GM21576 (cell line): ENCODE results near the gene GAREM1.
A peak's percentile ranks its signal among the peaks of the same experiment; 100 is the strongest.
"Not testable (repeated sequence)": the region's sequence is repeated elsewhere in the genome, so short reads cannot be mapped to it uniquely, and the experiment has no call there.

Source experiments
- ATAC-seq: cut with Tn5 transposase; IDR thresholded peaks from one replicate; pipeline ENCODE4 v1.9.1; 2021; ENCODE audit warnings: mild to moderate bottlenecking, moderate library complexity; ENCODE audit not compliant: unreplicated experiment

Gene GAREM1

DNA sequence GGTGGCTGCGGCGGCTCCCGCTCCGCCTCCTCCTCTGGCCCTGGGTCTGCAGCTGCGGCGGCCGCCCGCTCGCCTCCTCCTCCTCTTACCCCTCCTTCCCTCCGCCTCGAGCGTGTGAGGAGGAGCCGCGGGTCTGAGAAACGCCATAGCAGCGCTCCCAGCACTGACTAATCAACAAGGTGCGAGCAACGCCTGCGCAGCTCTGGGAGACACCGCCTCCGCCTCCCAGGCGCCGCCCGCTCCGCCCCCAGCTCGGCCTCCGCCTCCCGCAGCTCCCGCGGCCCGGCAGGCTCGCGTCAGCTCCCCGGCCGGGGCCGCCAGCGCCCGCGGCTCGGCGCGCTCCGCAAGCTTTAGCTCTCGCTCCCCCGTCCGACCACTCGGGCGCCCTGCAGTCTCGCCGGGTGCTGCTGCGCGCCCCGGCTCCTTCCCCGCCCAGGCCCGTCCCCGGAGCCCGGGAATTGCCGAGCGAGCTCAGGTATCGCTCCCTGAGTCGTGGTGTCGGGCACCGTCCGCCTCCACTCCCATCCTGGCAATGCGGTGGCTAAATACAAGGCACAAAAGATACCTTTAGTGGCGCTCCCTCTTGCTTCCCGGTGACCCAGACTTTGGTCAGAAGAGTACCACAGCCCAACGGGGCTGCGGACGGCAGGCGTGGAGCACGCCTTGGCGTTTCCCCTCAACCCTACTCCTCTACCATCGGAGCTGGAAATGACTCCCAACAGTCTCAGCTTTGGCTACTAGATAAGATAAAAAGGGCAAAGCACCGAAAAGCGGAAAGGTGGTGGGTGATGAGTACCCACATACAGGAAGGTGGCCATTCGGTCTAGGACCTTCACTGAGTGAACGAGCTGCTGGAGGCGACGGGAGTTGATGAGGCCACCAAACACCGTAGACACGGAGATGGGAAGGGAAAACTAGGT lies at the start of gene GAREM1:
Gene GAREM1 (minus strand): TSS at position 169 of the 920 bp plus-strand sequence. CDS start 454 bp downstream, outside the sequence.
- ATAC-seq: peak; percentile 93

DNA sequence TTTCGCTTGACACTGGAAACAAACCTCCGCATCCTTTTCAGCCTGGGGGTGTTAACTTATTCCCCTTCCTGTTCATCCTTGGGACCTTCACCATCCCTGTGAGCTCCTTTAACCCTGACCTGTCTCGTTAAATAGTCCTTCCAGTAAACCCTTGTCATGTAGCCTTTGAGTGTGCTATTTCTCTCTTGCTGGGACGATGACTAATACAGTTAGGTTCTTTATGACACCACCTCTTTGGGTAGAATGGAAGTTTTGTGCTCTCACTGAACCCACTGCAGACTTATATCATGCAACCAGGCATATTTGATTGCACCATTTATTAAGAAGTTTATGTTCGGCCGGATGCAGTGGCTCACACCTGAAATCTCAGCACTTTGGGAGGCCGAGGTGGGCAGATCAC lies 40.5 kb upstream of the GAREM1 start:
- no peak for ATAC-seq

DNA sequence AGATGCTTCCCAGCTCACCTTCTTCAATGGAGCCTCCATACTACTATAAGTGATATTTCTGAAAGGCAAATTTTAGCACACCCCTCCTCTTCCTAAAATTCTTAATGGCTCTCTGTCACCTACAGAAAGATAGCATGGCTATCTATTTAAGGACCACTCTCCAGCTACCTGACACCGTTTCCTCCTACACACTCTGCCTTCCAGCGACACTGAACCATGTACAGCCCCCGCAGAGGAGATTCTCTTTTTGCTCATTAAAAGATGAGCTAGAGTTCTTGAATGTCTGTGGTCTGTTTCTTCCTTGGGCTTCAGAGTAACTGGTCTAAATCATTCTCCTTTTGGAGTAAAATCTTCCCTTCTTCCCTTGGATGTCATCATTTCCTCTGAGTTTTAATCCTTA lies 38.4 kb upstream of the GAREM1 start:
- no peak for ATAC-seq

DNA sequence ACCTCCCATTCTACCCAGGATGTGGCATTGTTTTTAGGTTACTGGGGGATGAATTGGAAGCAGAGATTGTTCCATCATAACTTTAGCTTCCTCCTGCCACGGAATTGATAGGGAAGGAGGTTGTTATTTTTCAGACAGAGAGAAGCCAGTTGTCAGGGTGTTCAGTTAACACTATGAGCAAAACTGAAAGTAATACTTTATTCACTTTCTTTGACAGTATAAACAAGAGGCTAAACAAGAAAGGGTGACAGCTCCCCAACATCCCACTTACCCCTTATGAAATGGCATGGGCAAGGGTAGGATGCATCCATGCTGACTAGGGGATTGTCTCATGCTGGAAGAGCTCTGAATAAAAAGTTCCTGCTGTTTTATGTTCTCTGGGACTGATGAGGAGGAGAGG lies 36.4 kb upstream of the GAREM1 start:
- ATAC-seq: no peak

DNA sequence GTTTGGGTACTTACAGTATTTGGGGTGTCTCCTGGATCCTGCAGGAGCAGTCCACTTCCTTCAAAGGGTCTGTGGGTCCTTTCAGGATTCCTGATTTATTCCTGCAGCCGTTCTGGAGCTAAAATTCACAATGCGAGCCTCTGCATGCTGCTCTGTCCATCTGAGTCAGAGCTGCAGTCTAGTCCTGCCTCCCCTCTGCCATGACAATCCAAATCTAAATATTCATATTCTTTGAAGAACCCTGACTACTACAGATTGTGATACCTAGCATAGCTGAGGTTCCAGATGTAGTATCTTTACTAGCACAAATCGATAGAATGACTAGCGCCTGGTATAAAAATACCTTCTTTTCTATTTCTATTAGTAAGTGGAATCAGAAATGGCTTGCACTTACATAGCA lies 31.3 kb upstream of the GAREM1 start:
- ATAC-seq: no peak

DNA sequence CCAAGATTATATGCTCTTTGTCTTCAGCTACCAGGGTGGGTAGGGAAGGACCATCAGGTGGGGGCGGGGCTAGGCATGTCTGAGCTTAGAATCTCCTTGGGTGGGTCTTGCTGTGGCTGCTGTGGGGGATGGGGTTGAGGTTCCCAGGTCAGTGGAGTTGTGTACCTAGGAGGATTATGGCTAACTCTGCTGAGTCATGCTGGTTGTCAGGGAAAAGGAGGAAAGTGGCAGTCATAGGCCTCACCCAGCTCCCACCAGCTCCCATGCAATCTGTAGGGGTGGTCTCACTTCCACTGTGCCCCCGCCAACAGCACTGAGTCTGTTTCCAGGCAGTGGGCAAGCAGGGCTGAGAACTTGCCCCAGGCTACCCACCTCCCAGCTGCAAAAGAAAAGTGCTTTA lies 30.6 kb upstream of the GAREM1 start:
- not testable (repeated sequence) for ATAC-seq

DNA sequence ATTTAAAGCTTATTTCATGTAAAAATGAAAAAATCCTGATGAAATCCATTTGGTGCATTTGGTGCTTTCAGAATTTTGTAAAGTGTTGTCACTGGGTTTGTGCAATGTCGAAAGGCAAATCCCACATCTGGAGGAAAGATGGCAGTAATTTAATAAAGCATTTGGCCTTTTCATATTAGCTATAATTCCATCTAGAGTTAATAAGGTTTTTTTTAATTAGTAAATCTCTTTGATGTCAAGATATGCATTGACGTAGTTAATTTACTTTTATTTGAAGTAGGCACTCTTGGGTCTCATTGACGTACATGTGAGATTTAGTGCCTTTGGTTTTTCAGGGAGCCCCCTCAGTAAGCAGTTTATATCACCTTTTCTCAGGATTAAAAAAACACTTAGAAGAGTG lies 12.3 kb upstream of the GAREM1 start:
- no peak for ATAC-seq

DNA sequence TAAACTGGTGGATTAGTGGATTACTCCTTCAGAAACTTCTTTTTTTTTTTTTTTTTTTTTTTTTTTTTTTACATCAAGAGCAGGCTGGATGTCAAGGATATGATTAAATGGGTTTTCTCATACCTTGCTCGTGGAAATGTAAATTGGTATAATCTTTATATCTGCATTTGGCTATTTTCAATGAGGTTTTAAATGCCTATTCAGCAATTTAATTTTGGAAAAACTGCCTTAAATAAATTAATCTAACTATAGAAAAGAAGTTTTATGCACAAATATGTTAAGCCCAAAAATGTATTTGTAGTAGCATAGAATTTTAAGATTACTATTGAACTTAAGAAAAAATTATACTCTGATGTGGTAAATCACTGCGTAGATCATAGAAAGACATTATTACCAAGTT lies 11.4 kb upstream of the GAREM1 start:
- ATAC-seq: no peak

DNA sequence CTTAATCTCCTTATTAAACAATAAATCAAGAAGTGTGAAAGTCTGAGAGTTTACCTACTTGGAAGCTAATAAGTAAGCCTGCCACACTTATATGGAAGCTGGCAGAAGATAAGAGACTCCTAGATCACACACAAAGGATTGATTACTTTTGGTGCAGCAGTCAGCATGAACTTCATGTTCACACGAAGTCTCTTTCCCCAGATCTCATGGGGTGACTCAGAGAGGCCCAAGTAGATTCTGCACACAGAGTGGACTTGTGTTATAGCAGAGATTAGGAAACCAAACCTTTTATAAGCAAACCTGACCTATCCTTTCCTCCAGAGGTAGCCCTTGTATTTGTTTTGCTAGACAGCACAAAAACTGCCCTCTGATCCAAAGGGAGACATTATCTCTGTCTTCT lies 9.9 kb upstream of the GAREM1 start:
- ATAC-seq: no peak

DNA sequence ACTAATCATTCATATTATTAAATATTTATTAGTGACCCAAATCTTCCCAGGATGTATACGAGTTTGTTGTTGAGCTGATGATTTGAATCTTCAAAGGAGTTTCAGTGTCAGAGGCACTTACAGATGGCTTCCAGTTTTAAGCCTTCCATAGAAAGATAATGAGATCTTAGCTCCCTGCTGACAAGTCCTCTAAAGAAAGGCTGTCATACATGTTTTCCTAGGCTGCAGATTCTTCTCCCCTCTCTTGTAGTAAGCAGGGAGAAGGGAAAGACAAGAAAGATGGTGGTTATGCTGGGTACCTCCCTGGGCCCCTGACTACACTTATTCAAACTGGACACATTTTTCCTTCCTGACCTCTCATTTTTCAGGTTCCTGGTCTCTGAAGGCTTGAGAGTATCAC lies 8.1 kb upstream of the GAREM1 start:
- ATAC-seq: no peak

DNA sequence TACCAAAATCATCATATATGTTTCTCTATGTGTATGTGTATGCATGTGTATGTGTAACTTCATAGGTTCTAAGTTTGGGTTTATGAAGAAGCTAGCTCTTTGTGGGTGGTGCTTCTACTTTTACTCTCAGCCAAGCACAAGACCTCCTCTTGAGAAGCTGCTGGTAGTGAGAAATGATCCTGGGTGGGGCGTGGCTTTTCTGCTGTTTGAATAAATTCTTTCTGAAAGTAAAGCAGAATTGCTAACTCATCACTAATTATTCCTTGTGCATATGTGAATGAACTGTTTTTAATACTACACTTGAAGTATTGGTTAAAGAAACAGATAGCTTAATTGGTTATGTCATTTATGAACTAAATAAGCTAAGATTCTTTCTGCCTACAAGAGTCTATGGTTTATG lies 7.6 kb upstream of the GAREM1 start:
- ATAC-seq: no peak

DNA sequence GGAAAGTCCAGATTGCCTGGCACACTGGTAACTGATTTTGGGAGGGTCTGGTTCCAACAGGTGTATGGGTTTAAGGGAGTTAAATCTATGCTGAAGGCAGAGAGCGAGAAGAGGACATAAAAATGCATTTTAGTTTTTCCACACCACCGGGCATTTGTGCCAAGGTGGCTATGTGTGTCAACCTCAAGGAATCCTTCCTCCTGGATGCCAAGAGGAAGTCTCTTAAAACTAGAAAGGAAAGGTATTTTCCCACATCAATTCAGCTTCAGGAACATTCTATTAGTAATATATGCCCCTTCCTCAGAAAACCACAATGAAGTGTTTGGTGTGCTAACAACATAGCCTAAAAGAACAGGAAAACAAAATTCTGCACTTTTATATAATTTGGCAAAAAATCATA lies 5.4 kb upstream of the GAREM1 start:
- ATAC-seq: no peak

DNA sequence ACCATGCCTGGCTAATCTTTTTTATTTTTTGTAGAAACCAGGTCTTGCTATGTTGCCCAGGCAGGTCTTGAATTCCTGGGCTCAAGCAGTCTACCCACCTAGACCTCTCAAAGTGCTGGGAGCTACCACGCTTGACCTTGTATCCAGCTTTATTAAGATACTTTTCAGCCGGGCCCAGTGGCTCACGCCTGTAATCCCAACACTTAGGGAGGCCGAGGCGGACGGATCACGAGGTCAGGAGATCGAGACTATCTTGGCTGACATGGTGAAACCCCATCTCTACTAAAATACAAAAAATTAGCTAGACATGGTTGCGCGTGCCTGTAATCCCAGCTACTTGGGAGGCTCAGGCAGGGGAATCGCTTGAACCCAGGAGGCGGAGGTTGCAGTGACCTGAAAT lies 4.4 kb upstream of the GAREM1 start:
- ATAC-seq: not testable (repeated sequence)

DNA sequence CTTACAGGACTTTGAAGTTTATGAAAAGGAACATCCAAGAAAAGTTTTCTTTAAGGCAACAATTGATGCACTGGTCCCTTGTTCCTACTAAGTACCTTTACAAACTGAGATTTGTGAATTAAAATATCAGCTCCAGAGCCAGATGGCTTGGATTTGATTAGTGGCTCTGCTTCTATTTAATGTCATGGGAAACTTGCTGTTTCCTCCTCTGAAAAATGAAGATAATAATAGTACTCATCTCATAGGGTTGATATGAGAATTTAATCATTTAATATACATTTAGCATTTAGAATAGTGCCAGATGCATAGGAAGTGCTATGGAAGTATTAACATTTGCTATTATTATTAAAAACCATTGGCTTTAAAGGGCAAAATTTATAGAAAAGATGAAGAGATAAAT lies 2.6 kb upstream of the GAREM1 start:
- no peak for ATAC-seq

DNA sequence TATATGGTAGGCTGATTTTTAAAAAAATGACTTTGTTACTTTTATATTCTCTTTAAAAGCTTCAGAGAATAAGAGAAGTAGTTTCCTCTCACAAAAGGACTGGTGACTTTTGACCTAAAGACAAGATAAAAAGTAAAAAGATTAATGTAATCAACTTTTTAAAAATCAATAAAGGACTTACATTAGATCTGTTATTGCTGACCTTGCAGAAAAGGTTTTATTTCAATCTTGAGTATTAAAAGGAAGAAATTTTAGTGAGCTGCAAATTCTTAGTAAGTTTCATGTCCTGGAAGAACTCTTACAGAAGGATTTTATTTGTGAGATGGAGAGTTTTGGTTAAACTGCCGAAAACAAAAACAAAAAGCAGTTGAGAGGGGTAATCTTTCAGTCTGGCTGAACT lies 2.2 kb upstream of the GAREM1 start:
- ATAC-seq: no peak

DNA sequence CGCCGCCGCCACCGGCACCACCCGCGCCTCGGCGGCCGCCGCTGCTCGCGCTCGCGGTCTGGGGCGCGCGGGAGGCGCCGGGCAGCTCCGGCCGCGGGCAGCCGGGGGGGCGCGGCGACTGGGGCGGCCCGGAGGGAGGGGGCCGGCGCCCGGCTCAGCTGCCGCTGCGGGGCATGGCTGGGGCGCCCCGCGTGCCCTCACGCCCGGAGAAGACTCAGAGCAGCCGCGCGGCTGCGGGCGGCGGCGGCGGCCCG lies 295 bp downstream of the GAREM1 start:
- ATAC-seq: no peak

DNA sequence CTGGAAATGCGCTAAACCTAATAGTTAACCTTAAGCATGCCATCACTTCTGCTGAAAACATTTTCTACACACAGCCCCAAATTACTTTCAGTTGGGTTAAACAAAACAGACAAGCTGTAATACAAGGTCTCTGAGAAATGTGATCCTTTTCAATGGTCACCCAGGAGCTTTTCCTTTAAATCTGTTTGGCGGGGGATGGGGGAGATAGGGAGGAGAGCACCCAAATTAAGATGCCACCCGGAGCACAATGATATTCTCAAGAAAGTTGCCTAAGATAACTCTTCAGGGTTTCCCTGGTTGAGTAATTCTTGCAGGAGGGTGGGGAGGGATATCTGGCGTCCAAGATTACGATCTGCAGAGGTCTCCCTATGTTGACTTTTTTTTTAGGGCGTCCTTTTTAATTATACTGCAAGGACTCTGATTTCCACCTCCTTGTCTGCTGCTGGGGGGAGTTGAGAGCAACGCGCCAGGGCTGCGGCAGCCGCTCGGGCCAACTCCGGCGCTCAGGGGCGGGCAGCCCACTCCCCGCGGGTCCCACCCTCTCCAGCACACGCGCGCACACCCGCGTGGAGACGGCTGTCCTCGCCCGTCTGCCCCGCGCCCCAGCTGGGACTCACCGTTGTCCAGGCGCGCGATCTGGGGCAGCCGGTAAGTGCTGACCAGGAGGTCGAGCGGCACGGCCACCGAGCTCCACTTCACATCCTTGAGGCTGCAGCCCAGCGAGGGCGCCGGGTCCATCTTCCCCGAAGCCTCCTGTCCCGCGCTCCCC lies 807 bp downstream of the GAREM1 start:
- ATAC-seq: no peak

DNA sequence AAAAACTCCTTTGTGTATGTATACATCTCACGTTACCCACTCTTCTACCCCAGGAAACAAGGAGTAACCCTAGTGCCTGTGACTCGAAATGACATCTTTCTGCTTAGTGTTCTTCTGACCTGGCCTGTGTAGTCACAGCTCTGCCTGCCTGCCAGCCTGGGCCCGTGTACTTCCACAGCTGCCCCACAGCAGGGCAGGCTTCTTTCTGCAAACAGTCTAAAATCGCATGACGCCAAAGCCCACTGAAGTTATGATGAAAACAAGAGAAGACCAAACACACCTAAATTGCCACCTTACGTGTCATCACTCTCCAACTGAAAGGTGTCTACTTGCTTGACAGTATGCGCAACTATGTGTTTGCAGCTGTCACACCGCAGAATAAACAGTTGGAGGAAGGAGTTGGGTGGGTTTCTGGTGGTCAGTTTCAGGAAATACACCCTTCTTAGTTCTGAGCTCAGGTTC lies 1.5 kb downstream of the GAREM1 start:
- ATAC-seq: no peak

DNA sequence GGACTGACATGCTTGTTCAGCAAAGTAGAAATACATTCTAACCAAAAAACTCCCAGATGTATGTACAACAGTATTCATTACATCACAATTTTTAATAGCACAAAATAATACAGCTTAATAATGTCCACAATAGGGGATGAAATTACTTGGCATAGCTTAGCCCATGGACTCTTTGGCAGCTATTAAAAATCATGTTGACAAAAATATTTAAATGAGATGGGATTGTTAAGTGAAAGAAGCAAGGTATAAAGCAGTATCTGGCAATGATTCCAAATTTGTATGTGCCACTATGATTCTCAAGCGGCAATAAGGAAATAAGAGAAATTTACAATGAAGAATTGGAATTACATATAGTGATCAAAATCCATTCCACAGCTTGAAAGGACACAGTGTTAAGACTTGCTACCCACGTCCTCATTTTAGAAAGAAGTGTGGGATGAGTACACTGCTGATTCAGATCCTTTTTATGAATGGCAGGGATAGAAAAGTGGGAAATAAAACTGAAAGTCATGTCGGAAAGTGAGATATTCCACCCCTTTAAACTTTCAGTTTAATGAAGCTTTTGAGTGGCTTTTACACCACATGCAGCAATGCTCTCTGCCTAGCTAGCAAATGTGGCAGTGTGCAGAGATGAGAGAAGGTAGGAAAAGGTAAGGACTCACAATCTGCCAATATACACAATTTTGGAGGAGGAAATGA lies 2.4 kb downstream of the GAREM1 start:
- no peak for ATAC-seq

DNA sequence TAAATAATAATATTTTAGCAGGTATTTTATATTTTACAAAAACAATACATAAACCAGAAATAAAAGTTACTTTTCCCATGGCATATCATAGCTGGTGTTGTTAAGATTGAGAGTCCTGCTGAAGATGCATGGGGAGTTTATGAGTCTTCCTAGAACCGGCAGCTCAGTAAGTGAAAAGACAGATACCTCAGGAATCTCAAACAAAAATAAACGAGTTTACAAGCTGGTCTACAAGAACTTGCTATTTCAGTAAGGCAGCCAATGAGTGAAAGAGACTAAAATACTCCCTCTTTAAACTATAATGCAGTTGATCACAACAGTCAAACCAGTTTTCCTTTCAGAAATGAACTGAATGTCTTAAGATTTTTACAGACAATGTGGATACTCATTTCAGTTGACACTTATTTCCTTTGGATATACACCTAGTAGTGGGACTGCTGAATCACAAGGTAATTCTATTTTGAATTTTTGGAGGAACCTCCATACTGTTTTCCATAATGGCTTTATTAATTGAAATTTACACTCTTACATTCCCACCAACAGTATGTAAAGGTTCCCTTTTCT lies 8.9 kb downstream of the GAREM1 start:
- ATAC-seq: no peak

DNA sequence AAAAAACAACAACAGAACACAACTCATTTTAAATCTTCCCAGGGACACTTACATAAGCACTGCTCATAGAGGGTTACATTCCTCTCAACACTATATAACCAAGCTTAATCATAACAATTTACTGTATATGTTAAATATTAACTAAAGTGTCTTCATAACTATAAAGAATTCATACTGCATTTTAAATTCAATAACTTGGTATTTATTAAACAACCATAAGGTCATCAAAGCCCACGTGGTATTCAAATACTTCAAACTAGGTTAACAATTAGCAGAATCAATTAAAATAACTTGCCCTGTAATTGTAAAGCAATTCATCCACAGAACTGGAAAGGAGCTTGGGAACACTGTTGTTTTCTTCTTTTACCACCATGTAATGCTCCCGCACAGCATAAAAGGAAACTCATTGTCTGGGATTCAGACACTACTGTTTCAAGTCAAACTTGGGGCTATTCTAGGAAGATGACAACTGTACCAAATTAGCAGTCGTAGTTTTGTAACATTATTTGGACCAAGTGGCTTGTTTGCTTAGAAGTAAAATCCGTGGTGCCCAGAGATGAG lies 10.4 kb downstream of the GAREM1 start:
- ATAC-seq: no peak
